GM13977 (cell line): ENCODE results near the gene BRAT1.

ENCODE experiments used
- DNase-seq: peaks from one replicate; pipeline ENCODE4 v3.0.0; 2012; ENCODE audit warnings: low spot score
- in situ Hi-C: fragments of 300-500 bp; cut with MboI; formaldehyde crosslinking; loops from one replicate; pipeline ENCODE4 v1.12.0; 2022; ENCODE audit warnings: low sequenced_read_pairs, low pct_unique_long_range_greater_than_20kb, mixed read lengths, inconsistent platforms; ENCODE audit not compliant: unreplicated experiment
- TF ChIP-seq, protein P1 (sequence below): IDR thresholded peaks from 2 replicates; pipeline ENCODE4 v1.5.1; 2012; ENCODE audit warnings: mild to moderate bottlenecking, control low read depth; ENCODE audit not compliant: insufficient read depth; ENCODE audit errors: extremely low read depth, missing control alignments

The BRAT1 gene

DNA sequence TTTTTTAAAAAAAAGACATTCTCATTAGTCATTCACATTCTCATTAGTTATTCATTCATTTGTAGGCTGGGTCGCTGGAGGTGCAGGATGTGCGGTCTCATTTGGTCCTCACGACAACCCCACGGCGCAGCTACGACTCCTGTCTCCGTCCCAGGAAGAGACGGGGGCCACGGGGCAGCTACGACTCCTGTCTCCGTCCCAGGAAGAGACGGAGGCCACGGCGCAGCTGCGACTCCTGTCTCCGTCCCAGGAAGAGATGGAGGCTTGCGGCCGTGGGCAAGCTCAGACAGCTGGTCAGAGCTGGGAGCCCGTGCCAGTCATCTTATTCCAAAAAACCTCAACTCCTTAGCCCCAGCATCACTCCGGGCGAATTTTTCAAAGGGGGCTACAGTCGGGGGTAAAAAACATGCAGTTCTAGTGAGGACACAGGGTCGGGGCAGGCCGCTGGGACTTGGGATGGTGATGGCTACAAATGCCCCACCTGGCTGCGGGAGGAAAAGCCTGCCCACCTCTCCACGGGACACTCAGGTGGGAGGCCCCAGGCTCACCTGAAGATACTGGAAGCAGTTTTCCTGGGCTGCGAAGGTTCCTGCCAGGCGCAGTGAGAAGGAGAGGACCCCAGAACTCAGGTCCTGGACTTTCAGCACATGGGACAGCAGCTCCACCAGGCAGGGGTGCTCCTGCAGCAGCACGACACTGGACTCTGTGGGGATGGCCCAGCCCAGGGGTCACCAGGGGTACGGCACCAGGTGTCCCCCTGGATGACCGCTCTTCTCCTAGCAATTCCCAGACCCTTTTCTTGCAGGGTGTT, 8.3 kb downstream of the BRAT1 start:
- in situ Hi-C loops, result no loop called here
- DNase-seq, result no peak
- TF ChIP-seq, protein P1, sequence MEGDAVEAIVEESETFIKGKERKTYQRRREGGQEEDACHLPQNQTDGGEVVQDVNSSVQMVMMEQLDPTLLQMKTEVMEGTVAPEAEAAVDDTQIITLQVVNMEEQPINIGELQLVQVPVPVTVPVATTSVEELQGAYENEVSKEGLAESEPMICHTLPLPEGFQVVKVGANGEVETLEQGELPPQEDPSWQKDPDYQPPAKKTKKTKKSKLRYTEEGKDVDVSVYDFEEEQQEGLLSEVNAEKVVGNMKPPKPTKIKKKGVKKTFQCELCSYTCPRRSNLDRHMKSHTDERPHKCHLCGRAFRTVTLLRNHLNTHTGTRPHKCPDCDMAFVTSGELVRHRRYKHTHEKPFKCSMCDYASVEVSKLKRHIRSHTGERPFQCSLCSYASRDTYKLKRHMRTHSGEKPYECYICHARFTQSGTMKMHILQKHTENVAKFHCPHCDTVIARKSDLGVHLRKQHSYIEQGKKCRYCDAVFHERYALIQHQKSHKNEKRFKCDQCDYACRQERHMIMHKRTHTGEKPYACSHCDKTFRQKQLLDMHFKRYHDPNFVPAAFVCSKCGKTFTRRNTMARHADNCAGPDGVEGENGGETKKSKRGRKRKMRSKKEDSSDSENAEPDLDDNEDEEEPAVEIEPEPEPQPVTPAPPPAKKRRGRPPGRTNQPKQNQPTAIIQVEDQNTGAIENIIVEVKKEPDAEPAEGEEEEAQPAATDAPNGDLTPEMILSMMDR, result no peak

DNA sequence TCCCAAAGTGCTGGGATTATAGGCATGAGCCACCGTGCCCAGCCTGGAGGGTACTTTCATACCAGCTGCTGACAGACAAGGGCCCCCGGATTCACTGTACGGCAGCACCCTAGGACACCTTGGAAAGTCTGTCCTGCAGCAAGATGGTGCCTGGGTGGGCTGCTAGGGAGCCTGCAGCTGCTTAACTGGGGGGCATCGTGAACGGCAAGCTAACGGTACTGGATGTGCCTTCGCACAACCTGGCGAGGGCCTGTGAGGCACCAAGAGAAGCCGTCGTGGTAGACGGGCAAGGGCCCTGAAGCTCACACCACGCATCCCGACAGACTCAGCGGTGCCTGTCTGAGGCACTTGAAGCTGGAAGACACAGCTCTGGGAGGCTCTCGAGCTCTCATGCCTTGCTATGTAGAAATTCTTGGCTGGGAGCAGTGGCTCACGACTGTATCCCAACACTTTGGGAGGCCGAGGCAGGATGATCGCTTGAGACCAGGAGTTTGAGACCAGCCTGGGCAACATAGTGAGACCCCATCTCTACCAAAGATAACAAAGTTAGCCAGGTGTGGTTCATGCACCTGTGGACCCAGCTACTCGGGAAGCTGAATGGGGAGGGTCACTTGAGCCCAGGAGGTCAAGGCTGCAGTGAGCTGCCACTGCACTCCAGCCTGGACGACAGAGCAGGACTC, 9.4 kb downstream of the BRAT1 start:
- in situ Hi-C loops, result no loop called here
- DNase-seq, result no peak
- TF ChIP-seq, protein P1, result no peak

DNA sequence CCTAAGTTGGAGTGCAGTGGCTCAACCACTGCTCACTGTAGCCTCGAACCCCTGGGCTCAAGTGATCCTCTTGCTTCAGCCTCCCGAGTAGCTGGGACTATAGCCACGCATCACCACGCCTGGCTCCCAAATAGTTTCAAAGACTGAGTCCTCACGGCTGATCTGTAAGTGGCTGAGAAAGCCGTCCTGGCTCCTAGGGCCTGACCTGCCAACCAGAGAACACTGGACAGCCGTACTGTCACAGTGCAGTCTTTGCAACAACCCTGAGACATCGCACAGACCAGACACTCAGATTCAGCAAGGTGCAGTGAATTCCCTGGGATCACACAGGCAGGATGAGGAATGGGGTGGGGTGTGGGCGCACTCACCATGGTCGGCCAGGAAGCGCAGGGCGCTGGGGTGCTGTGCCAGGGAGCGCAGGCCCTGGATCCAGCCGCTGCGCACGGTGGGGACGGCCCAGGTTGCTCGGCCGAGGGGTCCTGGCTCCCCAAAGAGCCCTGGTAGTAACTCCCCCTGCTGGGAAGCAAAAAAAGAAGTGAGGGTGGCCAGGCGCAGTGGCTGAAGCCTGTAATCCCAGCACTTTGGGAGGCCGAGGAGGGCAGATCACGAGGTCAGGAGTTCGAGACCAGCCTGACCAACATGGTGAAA, 10.7 kb downstream of the BRAT1 start:
- in situ Hi-C loops, result no loop called here

DNA sequence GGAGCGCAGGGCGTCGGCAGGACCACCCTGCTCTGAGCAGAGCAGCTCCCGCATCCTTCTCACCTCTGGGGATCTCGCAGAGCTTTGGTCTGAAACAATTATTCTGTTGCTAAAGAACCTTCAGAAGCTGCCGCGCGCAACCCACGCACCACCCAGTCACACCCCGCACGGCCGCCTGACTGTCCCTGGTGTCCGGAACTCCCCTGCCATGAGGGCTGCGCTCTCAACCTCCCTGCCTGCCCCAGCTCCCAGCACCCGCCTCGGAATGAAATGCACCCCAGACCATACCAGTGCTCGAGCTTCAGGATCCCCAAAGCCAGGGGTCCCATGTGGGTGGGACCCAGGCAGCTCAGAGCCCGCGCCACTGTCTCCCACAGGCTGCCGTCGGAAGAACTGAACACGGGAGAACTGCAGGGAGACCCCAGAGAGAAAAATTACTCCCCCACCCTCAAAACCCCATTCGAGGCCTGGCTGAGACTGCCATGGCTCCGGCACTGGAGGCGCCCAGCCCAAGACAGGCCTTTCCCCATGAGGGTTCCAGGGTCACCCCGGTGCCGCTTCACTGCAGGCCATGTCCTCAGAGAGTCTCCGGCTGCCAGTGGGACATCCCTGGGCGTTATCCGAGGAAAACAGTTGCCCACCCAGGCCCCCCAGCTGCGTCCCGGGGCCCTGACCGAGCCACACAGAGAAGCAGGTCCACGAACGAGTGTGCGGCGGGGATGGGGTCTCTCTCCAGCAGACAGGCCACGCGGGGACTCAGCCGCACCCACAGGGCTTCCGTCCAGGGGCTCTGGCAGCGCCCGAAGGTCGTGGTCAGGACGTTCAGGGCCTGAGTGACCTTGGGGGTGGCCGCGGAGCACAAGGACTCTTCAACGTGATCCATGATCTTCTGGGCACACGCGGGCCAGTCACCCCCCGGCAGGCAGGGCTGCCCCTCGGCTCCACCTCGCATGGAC, 12.1 kb downstream of the BRAT1 start:
- DNase-seq, result no peak
- in situ Hi-C loops, result no loop called here
- TF ChIP-seq, protein P1, result no peak

More for the DNA sequence above, 10.7 kb downstream of the BRAT1 start:
- DNase-seq, result no peak
- TF ChIP-seq, protein P1, result no peak

DNA sequence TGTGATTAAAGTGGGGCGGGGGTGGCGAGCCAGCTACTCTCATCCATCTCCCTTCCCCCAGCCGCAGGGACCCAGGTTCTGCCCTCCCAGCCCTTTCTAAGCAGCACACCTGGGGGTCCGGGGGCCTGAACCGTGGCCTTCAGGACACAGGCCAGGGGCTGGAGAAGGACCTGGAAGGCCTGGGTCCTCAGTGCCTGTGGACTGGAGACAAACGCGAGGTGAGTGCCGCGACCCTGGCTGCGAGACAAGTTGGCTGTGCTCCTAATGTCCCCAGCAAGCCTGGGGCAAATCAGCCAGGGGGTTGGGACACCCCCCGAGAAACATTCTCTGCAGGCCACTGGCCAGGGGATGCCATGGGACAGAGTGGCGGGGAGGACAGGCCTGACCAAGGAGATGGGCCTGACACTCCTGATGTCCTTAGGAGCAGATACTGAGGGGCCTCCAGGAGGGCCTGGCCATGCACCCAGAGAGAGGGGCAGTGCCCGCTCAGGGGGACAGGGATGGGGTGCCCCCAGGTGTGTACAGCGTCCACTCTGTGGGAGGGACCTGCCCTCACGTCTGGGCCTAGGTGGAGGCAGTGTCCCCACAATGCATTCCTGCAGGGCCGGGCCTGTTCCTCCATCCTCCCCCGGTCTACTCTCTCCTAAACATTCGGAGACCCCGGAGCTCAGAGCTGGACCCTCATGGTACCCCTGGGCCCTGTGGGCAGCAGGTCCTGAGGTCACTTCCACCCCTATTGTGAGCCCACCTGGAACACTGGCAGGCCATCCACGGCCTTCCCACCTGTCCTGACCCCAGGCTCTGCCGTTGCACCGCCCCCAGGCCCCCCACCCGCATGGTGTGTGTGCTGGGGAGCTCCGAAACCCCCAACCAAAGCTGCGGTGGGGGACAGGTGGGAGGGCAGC, 13.1 kb downstream of the BRAT1 start:
- no peak for DNase-seq
- TF ChIP-seq, protein P1, result no peak
- in situ Hi-C loops, result no loop called here
